GM18505 (cell line): Measurements from ENCODE around the gene IRF2BP1.
"Not testable (repeated sequence)": the region's sequence is repeated elsewhere in the genome, so short reads cannot be mapped to it uniquely, and the experiment has no call there.

Source experiments
- ATAC-seq: cut with Tn5 transposase; IDR thresholded peaks from one replicate; pipeline ENCODE4 v1.9.1; 2021; ENCODE audit not compliant: unreplicated experiment
- POLR2A ChIP-seq: IDR thresholded peaks from 4 replicates; pipeline ENCODE4 v1.6.1; 2011; ENCODE audit warnings: borderline replicate concordance; ENCODE audit not compliant: insufficient read depth, insufficient read length; ENCODE audit errors: extremely low read depth

The IRF2BP1 gene

DNA sequence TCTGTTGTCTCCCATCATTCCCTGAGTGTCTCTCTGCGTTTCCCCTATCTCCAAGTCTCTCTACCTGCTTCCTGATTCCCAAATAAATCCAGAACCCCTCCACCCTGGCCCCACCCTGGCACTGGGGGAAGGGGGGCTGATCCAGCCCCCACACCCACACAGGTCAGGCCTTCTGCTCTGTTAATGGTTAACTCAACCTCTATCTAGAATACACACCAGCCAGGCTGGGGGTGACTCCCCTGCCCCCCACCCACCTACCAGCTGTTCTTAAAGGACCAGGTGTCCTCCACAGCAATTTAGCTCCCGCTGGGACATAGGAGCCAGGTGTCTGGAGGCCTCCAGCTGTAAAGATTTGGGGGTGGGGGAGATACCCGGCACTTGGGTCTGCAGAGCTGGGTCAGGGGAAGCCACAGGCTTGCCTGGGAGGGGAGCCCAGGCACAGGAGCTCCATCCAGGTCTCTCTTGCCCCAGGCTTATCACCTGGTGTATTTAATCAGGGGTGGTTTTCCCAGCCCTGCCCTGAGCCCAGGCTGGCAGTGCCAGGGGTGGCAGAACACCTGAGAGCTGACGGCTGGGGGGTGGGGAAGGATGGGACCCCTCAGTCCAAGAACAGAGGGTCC is 3.9 kb downstream of the IRF2BP1 start:
- no peak for TF ChIP-seq POLR2A
- ATAC-seq = no peak

DNA sequence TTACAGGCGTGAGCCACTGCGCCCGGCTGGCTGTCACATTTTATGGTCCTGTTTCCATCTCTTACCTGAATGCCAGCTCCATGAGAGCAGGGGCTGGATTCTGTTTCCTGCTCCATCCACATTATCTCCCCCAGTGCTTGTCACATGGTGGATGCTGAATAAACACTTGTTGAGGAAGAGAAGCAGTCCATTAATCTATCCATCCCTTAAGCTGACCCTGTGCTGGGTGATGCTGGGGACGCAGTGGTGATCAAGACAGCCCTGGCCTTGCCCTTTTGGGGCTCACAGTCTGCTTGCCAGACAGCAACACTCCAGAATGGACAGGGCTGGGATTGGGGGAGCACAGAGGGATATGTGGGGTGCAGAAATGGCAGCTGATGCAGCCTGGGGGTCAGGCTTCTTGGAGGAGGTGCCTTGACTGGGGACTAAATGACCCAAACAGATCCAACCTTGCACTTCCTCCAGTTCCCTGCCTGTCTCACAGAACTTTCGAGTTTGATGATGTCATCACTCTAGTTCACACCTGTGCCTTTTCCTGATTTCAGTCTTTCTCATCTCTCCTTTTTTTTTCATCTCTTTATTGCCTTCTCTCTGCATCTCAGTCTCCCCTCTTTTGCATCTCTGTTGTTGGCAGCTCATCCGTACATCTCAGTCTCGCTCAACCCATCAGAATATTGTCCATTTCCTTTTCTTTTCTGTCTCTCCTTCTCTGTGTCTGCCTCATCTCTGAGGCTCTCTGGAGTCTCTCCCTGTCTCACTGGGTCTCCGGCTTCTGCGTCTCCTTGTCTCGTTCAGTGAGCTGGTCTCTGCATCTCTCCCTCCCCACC is 4.6 kb downstream of the IRF2BP1 start:
- no peak for ATAC-seq
- no peak for TF ChIP-seq POLR2A

DNA sequence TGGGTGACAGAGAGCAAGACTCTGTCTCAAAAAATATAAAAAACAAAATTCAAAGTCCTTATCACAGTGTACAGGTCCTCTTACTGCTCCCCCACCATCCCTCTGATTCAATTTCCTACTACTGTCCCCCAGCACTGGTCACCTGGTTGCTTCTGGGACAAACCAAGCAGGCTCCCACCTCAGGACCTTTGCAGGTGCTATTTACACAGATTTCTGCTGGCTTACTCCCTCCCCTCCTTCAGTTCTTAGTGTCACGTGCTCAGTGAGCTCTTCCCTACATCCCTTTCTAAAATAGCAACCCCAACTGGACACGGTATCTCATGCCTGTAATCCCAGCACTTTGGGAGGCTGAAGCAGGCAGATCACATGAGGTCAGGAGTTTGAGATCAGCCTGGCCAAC is 6.0 kb downstream of the IRF2BP1 start:
- no peak for TF ChIP-seq POLR2A
- ATAC-seq = no peak

DNA sequence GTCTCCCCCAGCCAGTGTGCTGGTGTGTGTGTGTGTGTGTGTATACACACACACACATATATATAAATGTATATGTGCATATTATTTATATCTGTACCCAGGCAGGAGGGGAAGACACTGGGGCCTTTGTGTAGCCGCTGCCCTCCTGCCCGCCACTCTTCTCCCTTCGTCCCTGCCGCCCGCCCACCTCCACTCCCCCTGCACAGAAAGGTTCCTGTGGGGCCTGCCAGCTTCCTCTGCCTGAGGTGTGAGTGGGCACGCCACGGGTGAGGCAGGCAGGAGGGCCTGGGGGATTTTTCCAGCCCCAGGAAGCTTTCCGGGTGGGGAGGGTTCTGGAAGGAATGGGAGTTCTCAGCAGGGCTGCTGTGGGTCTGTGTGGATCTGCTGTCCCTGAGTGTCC is 6.9 kb downstream of the IRF2BP1 start:
- no peak for TF ChIP-seq POLR2A
- ATAC-seq = no peak

DNA sequence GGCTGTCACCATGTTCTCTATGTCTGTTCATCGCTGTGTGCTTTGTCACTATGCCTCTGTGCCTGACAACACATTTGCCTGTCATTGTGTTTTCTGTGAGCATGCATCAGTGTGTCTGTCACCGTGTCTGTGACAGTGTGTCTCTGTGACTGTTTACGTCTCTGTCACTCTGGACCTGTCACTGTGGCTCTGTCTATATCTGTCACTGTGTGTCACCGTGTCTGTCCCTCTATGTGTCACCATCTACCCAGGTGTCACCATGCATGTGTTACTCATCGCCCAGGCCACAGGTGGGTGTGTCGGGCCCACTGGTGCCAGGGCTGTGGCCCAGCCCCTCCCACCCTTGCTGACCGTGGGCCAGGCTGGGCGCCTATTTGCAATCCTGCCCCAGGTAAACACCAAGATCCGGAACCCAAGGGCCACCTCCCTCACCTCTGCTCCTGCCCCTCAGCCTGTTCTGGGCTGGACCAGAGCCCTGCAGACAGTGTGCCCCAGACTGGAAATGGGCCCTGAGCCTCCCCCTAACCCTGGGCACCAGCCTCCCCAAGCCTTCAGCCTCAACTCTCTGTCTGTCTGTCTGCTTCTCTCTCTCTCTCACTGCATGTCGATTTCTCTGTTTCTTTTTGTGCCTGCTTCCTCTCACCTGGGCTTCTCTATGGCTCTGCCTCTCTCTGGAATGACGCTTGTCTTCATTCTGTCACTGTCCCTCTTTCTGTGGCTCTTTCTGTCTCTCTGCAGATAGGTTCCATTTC is 7.7 kb downstream of the IRF2BP1 start:
- no peak for ATAC-seq
- TF ChIP-seq POLR2A = no peak

DNA sequence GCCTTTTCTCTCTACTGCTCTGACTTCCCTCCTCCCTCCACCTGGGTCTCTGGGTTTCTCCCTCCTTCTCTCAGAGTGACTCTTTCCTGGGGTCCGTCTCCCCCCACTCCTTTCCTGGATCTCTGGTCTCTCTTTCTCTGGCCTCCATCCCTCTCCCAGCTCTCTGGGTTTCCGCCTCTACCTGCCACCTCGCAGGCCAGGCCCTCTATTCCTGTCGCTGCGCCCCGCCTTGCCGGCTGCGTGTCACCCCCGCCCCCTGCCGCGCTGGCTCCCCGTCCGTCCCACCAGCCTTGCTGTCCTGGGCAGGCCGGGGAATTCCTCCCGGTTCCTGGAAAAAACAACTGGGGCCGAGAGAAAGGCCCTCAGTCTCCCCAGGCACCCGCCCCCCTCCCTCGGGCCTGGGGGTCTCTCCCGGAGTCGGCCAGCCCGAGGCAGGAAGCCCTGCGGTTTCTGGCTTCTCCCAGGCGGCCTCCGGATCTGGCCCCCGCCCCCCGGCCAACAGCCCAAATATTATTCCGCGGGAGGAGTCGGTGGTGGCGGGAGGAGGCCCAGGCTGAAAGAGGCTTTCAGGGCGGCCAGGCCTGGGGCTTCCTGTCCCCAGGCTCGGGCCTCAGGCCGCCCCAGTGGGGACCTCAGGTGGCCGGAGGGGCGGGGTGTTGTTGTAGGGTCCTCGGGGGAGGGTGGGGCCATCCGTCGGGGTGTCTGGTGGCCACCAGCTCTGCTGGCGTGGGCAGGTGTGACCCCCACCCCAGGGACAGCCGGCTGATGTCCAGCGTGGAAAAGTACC is 9.3 kb downstream of the IRF2BP1 start:
- TF ChIP-seq POLR2A = peak; percentile 50
- no peak for ATAC-seq

DNA sequence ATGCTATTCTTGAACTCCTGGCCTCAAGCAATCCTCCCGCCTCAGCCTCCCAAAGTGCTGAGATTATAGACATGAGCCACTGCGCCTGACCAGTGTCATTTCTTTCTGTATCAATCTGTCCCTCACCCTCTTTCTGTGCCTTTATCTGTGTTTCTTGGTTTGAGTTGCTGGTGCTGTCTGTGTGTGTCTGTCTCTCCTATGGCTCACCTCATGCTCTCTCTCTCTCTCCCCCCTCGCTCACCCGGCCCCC is 9.9 kb downstream of the IRF2BP1 start:
- ATAC-seq = no peak
- no peak for TF ChIP-seq POLR2A

DNA sequence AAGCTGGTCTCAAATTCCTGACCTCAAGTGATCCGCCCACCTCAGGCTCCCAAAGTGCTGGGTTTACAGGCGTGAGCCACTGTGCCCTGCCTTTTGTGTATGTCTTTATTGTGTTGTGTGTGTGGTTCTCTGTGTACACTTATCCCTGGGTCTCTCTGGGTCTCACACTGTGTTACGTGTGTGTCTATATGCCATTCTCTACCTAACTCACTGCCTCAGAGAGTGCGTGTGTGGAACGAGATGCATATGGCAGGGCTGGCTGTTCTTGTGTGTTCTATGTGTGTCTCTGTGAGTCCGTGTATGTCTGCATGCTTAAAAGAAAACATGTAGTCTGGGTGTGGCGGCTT is 11.3 kb downstream of the IRF2BP1 start:
- no peak for ATAC-seq
- no peak for TF ChIP-seq POLR2A

DNA sequence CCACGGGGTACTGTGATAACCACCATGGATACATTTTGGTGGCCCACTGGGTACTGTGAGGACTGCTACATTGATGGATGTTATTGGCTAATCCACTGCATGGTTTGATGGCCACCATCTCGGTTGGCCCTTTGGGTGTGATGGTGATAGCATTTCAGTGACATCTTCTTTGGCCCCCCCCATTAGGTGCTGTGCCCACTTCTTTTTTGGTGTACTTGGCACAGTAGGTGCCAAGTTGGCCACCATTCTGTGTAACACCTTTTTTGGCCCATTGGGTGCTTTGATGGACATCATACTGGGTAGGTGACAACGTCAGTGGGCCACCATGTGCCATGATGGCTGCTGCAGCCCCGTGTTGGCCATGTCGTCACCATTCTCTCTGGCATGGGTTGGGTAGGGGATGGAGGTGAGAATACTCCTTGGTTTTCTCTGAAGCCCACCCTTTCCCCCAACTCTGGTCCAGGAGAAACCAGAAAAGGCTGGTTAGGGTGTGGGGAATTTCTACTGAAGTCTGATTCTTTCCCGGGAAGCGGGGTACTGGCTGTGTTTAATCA is 12.6 kb downstream of the IRF2BP1 start:
- TF ChIP-seq POLR2A = no peak
- ATAC-seq = no peak

DNA sequence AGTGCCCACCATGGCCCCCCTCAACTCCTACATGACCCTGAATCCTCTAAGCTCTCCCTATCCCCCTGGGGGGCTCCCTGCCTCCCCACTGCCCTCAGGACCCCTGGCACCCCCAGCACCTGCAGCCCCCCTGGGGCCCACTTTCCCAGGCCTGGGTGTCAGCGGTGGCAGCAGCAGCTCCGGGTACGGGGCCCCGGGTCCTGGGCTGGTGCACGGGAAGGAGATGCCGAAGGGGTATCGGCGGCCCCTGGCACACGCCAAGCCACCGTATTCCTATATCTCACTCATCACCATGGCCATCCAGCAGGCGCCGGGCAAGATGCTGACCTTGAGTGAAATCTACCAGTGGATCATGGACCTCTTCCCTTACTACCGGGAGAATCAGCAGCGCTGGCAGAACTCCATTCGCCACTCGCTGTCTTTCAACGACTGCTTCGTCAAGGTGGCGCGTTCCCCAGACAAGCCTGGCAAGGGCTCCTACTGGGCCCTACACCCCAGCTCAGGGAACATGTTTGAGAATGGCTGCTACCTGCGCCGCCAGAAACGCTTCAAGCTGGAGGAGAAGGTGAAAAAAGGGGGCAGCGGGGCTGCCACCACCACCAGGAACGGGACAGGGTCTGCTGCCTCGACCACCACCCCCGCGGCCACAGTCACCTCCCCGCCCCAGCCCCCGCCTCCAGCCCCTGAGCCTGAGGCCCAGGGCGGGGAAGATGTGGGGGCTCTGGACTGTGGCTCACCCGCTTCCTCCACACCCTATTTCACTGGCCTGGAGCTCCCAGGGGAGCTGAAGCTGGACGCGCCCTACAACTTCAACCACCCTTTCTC is 13.6 kb downstream of the IRF2BP1 start:
- no peak for ATAC-seq
- no peak for TF ChIP-seq POLR2A

DNA sequence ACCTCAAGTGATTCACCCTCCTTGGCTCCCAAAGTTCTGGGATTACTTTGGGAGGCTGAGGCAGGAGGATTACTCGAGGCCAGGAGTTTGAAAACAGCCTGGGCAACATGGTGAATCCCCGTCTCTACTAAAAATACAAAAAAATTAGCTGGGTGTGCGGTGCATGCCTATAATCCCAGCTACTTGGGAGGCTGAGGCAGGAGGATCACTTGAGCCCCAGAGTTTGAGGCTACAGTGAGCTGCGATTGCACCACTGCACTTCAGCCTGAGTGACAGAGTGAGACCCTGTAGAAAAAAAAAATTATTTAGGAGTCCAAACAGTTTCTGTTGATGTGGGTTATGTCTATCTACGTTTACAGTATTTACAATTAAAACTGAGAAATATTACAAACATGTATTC is 15.1 kb downstream of the IRF2BP1 start:
- no peak for TF ChIP-seq POLR2A
- no peak for ATAC-seq

DNA sequence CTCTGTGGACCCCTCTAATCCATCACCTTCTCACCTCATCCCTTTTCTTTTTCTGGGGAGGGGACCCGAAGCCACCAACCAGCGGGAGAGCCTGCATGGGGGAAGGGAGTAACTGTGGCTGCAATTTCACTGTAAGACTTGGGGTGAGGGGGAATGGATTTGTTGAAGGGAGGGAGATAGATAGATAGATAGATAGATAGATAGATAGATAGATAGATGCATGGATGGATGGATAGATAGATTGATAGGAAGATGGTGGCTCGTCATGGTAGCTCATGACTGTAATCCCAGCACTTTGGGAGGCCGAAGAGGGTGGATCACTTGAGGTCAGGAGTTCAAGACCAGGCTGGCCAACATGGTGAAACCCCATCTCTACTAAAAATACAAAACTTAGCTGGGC is 18.7 kb downstream of the IRF2BP1 start:
- ATAC-seq = not testable (repeated sequence)

DNA sequence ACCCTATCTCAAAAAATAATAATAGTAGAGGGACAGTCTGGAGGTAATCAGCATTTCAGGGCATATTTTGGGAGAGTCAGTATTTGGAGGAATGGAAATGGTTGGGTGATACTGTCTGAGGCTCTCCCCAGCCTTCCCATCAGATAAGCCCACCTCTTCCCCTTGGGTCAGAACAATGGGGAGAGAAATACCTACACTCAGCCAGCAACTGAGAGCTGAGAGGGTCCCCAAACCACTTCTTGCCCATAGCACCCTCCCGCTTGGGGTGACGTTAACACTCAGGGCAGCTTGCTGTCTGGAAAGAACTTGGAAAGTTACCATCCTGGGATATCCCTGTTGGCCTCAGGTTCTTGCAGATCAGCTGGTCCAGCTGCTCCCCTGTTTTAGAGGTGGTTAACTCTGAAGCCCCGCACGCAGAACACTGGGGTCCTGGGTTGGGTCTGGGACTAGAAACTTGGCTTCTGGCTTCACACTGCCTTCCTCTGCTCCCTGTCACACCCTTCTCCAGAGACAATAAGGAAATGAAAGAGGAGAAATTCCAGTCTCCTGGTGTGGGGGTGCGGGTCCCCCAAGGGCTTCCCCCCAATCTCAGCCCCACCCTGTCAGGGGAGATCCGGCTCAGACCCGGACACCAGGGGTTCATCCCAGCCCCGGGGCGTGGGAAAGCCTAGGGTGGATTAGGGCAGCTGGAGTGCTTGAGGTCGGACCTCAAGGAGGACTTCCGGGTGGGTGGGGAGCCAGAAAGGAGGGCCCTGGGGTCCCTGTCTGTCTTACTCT is 19.4 kb downstream of the IRF2BP1 start:
- no peak for TF ChIP-seq POLR2A
- no peak for ATAC-seq
